ENCODE measurements around the gene SHC1.
A peak's percentile ranks its signal among the peaks of the same experiment; 100 is the strongest.

Gene SHC1

GRCh38 chr1:154970631-154971340 is at the start of gene SHC1:
TSS of gene SHC1 (minus strand) at chr1:154970747. CDS start at chr1:154970526, 221 bp downstream.
- Histone ChIP-seq H3K36me3 (ENCODE audit: insufficient read depth, low read length) (no peaks in the 10 kb centered on the region; the same call in 1 of the 2 replicates), H3K4me1 (ENCODE audit: control insufficient read depth, insufficient read depth, low read length, unreplicated experiment) (peaks cover 46% of the 10 kb centered on the region), H2AFZ (ENCODE audit: low read length, unreplicated experiment) (no peak within 1 kb of the TSS)

GRCh38 chr1:155019377-155020245 is 49.1 kb upstream of the SHC1 start:
- Histone ChIP-seq H3K4me3 (ENCODE audit: low read depth, low read length) (no peak overlapping the region), H3K4me1 (ENCODE audit: control insufficient read depth, insufficient read depth, low read length, unreplicated experiment) (peaks cover 28% of the 10 kb centered on the region), H3K36me3 (ENCODE audit: insufficient read depth, low read length) (peaks cover 4% of the 10 kb centered on the region; the same call in 1 of the 2 replicates), H2AFZ (ENCODE audit: low read length, unreplicated experiment) (no peak overlapping the region), H3K79me2 (ENCODE audit: control insufficient read depth, insufficient read depth, low read length, unreplicated experiment) (no peaks in the 10 kb centered on the region), H3K27me3 (ENCODE audit: insufficient read depth, low read length) (no peaks in the 10 kb centered on the region), H3K27ac (ENCODE audit: low read depth, low read length) (no peak overlapping the region)

More at GRCh38 chr1:154970631-154971340, at the start of gene SHC1:
- Histone ChIP-seq H3K27me3 (ENCODE audit: insufficient read depth, low read length) (no peaks in the 10 kb centered on the region), H3K27ac (ENCODE audit: low read depth, low read length) (peak within 1 kb of the TSS; percentile 97), H3K4me3 (ENCODE audit: low read depth, low read length) (peak within 1 kb of the TSS; percentile 90), H3K79me2 (ENCODE audit: control insufficient read depth, insufficient read depth, low read length, unreplicated experiment) (peaks cover 59% of the 10 kb centered on the region)

GRCh38 chr1:155018617-155019348 is 48.2 kb upstream of the SHC1 start:
- Histone ChIP-seq H3K27ac (ENCODE audit: low read depth, low read length) (no peak overlapping the region), H3K79me2 (ENCODE audit: control insufficient read depth, insufficient read depth, low read length, unreplicated experiment) (no peaks in the 10 kb centered on the region), H3K27me3 (ENCODE audit: insufficient read depth, low read length) (no peaks in the 10 kb centered on the region), H3K4me3 (ENCODE audit: low read depth, low read length) (no peak overlapping the region), H2AFZ (ENCODE audit: low read length, unreplicated experiment) (no peak overlapping the region), H3K4me1 (ENCODE audit: control insufficient read depth, insufficient read depth, low read length, unreplicated experiment) (peaks cover 28% of the 10 kb centered on the region), H3K36me3 (ENCODE audit: insufficient read depth, low read length) (peaks cover 9% of the 10 kb centered on the region; the same call in 1 of the 2 replicates)

- Histone ChIP-seq H3K4me3 (ENCODE audit: low read depth, low read length) (peak overlapping the region; percentile 47), H3K27ac (ENCODE audit: low read depth, low read length) (no peak overlapping the region; the same call in 1 of the 2 replicates), H3K36me3 (ENCODE audit: insufficient read depth, low read length) (peaks cover 9% of the 10 kb centered on the region; the same call in 1 of the 2 replicates), H2AFZ (ENCODE audit: low read length, unreplicated experiment) (no peak overlapping the region), H3K79me2 (ENCODE audit: control insufficient read depth, insufficient read depth, low read length, unreplicated experiment) (no peaks in the 10 kb centered on the region), H3K27me3 (ENCODE audit: insufficient read depth, low read length) (no peaks in the 10 kb centered on the region), H3K4me1 (ENCODE audit: control insufficient read depth, insufficient read depth, low read length, unreplicated experiment) (peaks cover 28% of the 10 kb centered on the region)
These were observed 47.4 kb upstream of the SHC1 start for GRCh38 chr1:155017946-155018316.

GRCh38 chr1:155017041-155017945 is 46.7 kb upstream of the SHC1 start:
- Histone ChIP-seq H3K4me3 (ENCODE audit: low read depth, low read length) (peak overlapping the region; percentile 47), H3K27ac (ENCODE audit: low read depth, low read length) (peak overlapping the region; percentile 61), H2AFZ (ENCODE audit: low read length, unreplicated experiment) (no peak overlapping the region), H3K27me3 (ENCODE audit: insufficient read depth, low read length) (no peaks in the 10 kb centered on the region), H3K79me2 (ENCODE audit: control insufficient read depth, insufficient read depth, low read length, unreplicated experiment) (no peaks in the 10 kb centered on the region), H3K4me1 (ENCODE audit: control insufficient read depth, insufficient read depth, low read length, unreplicated experiment) (peaks cover 31% of the 10 kb centered on the region), H3K36me3 (ENCODE audit: insufficient read depth, low read length) (peaks cover 9% of the 10 kb centered on the region; the same call in 1 of the 2 replicates)

- H3K27me3 ChIP-seq (ENCODE audit: insufficient read depth, low read length): no peaks in the 10 kb centered on the region
- H3K79me2 ChIP-seq (ENCODE audit: control insufficient read depth, insufficient read depth, low read length, unreplicated experiment): peaks cover under 1% of the 10 kb centered on the region
- H3K36me3 ChIP-seq (ENCODE audit: insufficient read depth, low read length): peaks cover 9% of the 10 kb centered on the region; the same call in 1 of the 2 replicates
- peaks cover 40% of the 10 kb centered on the region for H3K4me1 ChIP-seq (ENCODE audit: control insufficient read depth, insufficient read depth, low read length, unreplicated experiment)
- H2AFZ ChIP-seq (ENCODE audit: low read length, unreplicated experiment): no peak overlapping the region
- H3K27ac ChIP-seq (ENCODE audit: low read depth, low read length): peak overlapping the region; percentile 61
- no peak overlapping the region for H3K4me3 ChIP-seq (ENCODE audit: low read depth, low read length)
These were observed 45.8 kb upstream of the SHC1 start for GRCh38 chr1:155016231-155016831.

- H3K27me3 ChIP-seq (ENCODE audit: insufficient read depth, low read length): no peaks in the 10 kb centered on the region
- H3K79me2 ChIP-seq (ENCODE audit: control insufficient read depth, insufficient read depth, low read length, unreplicated experiment): peaks cover 7% of the 10 kb centered on the region
- H3K36me3 ChIP-seq (ENCODE audit: insufficient read depth, low read length): peaks cover 9% of the 10 kb centered on the region; the same call in 1 of the 2 replicates
- H3K27ac ChIP-seq (ENCODE audit: low read depth, low read length): no peak overlapping the region
- no peak overlapping the region for H2AFZ ChIP-seq (ENCODE audit: low read length, unreplicated experiment)
- H3K4me3 ChIP-seq (ENCODE audit: low read depth, low read length): no peak overlapping the region
- H3K4me1 ChIP-seq (ENCODE audit: control insufficient read depth, insufficient read depth, low read length, unreplicated experiment): peaks cover 45% of the 10 kb centered on the region
These were observed 45.1 kb upstream of the SHC1 start for GRCh38 chr1:155015527-155016230.

- H3K27me3 ChIP-seq (ENCODE audit: insufficient read depth, low read length): no peaks in the 10 kb centered on the region
- peaks cover 45% of the 10 kb centered on the region for H3K4me1 ChIP-seq (ENCODE audit: control insufficient read depth, insufficient read depth, low read length, unreplicated experiment)
- no peak overlapping the region for H2AFZ ChIP-seq (ENCODE audit: low read length, unreplicated experiment)
- H3K27ac ChIP-seq (ENCODE audit: low read depth, low read length): no peak overlapping the region
- peaks cover 10% of the 10 kb centered on the region for H3K79me2 ChIP-seq (ENCODE audit: control insufficient read depth, insufficient read depth, low read length, unreplicated experiment)
- no peak overlapping the region for H3K4me3 ChIP-seq (ENCODE audit: low read depth, low read length)
- peaks cover 9% of the 10 kb centered on the region; the same call in 1 of the 2 replicates for H3K36me3 ChIP-seq (ENCODE audit: insufficient read depth, low read length)
These were observed 44.4 kb upstream of the SHC1 start for GRCh38 chr1:155014709-155015508.
